DMS53 (cell line): ENCODE measurements around the gene KANK4.
A peak's percentile ranks its signal among the peaks of the same experiment; 100 is the strongest.

ENCODE experiments used
- DNase-seq: peaks from one replicate; lab custom pipeline; 2025; lab: John Stamatoyannopoulos, UW

The KANK4 gene

GRCh38 chr1:62304975-62305374, 14.3 kb downstream of the KANK4 start:
- DNase-seq, result peak; percentile 64

GRCh38 chr1:62304515-62304914, 14.7 kb downstream of the KANK4 start:
- DNase-seq, result no peak

GRCh38 chr1:62301726-62302390, 17.4 kb downstream of the KANK4 start:
- DNase-seq, result peak; percentile 34

- peak; percentile 56 for DNase-seq
These were observed 19.6 kb downstream of the KANK4 start for GRCh38 chr1:62299426-62300200.

GRCh38 chr1:62295921-62296491, 23.2 kb downstream of the KANK4 start:
- DNase-seq, result no peak

GRCh38 chr1:62294261-62294660, 25.0 kb downstream of the KANK4 start:
- DNase-seq, result peak; percentile 41

GRCh38 chr1:62288662-62289061, 30.6 kb downstream of the KANK4 start:
- DNase-seq, result no peak

GRCh38 chr1:62288224-62288623, 31.0 kb downstream of the KANK4 start:
- no peak for DNase-seq

- DNase-seq, result peak; percentile 57
These were observed 32.4 kb downstream of the KANK4 start for GRCh38 chr1:62286786-62287224.

GRCh38 chr1:62285984-62286785, 33.0 kb downstream of the KANK4 start:
- DNase-seq, result peak; percentile 70

- no peak for DNase-seq
These were observed 33.8 kb downstream of the KANK4 start for GRCh38 chr1:62285440-62285839.

GRCh38 chr1:62283986-62284385, 35.2 kb downstream of the KANK4 start:
- DNase-seq, result no peak

GRCh38 chr1:62282909-62283755, 36.1 kb downstream of the KANK4 start:
- no peak for DNase-seq

GRCh38 chr1:62281922-62282555, 37.2 kb downstream of the KANK4 start:
- DNase-seq, result no peak

GRCh38 chr1:62280960-62281465, 38.2 kb downstream of the KANK4 start:
- DNase-seq, result no peak

- DNase-seq, result no peak
These were observed 39.1 kb downstream of the KANK4 start for GRCh38 chr1:62280150-62280549.

- no peak for DNase-seq
These were observed 42.4 kb downstream of the KANK4 start for GRCh38 chr1:62276791-62277190.

- DNase-seq, result no peak
These were observed 44.4 kb downstream of the KANK4 start for GRCh38 chr1:62274496-62275485.

GRCh38 chr1:62273953-62274352, 45.3 kb downstream of the KANK4 start:
- no peak for DNase-seq
